ENCODE data around the gene CTCF.

DNA sequence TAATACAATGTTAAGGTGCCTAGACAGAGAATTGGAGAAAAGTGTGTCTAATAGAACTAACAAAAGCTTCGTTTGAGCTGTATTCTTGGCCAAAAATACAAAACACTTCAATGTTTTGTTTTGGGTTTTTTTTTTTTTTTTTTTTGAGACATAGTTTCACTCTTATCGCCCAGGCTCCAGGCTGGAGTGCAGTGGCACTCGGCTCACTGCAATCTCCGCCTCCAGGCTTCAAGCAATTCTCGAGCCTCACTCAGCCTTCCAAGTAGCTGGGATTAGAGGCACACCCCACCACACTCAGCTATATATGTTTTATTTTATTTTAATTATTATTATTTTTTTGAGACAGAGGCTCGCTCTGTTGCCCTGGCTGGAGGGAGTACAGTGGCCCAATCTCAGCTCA, 44.3 kb downstream of the CTCF start:
- TF ChIP-seq, protein P1, sequence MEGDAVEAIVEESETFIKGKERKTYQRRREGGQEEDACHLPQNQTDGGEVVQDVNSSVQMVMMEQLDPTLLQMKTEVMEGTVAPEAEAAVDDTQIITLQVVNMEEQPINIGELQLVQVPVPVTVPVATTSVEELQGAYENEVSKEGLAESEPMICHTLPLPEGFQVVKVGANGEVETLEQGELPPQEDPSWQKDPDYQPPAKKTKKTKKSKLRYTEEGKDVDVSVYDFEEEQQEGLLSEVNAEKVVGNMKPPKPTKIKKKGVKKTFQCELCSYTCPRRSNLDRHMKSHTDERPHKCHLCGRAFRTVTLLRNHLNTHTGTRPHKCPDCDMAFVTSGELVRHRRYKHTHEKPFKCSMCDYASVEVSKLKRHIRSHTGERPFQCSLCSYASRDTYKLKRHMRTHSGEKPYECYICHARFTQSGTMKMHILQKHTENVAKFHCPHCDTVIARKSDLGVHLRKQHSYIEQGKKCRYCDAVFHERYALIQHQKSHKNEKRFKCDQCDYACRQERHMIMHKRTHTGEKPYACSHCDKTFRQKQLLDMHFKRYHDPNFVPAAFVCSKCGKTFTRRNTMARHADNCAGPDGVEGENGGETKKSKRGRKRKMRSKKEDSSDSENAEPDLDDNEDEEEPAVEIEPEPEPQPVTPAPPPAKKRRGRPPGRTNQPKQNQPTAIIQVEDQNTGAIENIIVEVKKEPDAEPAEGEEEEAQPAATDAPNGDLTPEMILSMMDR (IDR thresholded peaks at IDR 0.05; ENCODE audit: poor library complexity) = no peak
- no peak for TF ChIP-seq EZH2 (IDR thresholded peaks at IDR 0.05; ENCODE audit: borderline replicate concordance)
